Tibial nerve (tissue), 4 donors: ENCODE results near the gene RAD9A. TPM values are rescaled to one million over a fixed set of nuclear protein-coding genes. Genes with fewer than 3 reads are reported as not detected.
A peak's percentile ranks its signal among the peaks of the same experiment; 100 is the strongest.

Source experiments
- DNase-seq, 2 donors: peaks; one replicate each; pipeline ENCODE4 v3.0.0-alpha.2; 2019; ENCODE audit warnings: low spot score in 2 of 2
- H3K27ac ChIP-seq, 4 donors: fragments of 200-600 bp; sonication (generic) in 3 of 4; one replicate each; pipeline ENCODE4 v1.5.1; 2017 to 2019; ENCODE audit warnings: mild to moderate bottlenecking in 1 of 4
- H3K27me3 ChIP-seq, 2 donors: fragments of 200-600 bp; sonication (generic) in 1 of 2; one replicate each; pipeline versions ENCODE4 v1.5.1 to v1.6.0; 2017 to 2019
- H3K36me3 ChIP-seq, 3 donors: fragments of 200-600 bp; sonication (generic); one replicate each; pipeline ENCODE4 v1.5.1; 2018 to 2019
- H3K4me1 ChIP-seq, 4 donors: fragments of 200-600 bp; sonication (generic) in 3 of 4; one replicate each; pipeline ENCODE4 v1.5.1; 2017 to 2019
- H3K4me3 ChIP-seq, 4 donors: fragments of 200-600 bp; sonication (generic) in 3 of 4; one replicate each; pipeline ENCODE4 v1.5.1; 2017 to 2019; ENCODE audit warnings: mild to moderate bottlenecking in 1 of 4, moderate library complexity in 1 of 4
- H3K9me3 ChIP-seq, 4 donors: fragments of 200-600 bp; sonication (generic) in 3 of 4; one replicate each; pipeline ENCODE4 v1.5.1; 2017 to 2019
- CTCF ChIP-seq, 5 experiments: fragments of 200-600 bp in 3 of 5; fragments of 450-650 bp in 2 of 5; sonication (generic) in 3 of 5; IDR thresholded peaks; one replicate each; pipeline ENCODE4 v1.5.1; 2016 to 2019; ENCODE audit warnings: antibody characterized with exemption in 5 of 5, mild to moderate bottlenecking in 3 of 5, moderate library complexity in 2 of 5
- EP300 ChIP-seq, 2 donors: sonication (generic); formaldehyde crosslinking; IDR thresholded peaks; one replicate each; pipeline ENCODE4 v1.6.1; 2017; ENCODE audit warnings: antibody characterized with exemption in 2 of 2, mild to moderate bottlenecking in 1 of 2
- POLR2A ChIP-seq, 2 donors: fragments of 450-650 bp; IDR thresholded peaks; one replicate each; pipeline ENCODE4 v1.6.1; 2017; ENCODE audit warnings: antibody characterized with exemption in 2 of 2, mild to moderate bottlenecking in 2 of 2, moderate library complexity in 2 of 2
- WGBS, 2 donors: methylation state at CpG; one replicate each; pipeline ENCODE4 v1.1.5; 2018; 5-methylcytosine and 5-hydroxymethylcytosine counted together
- total RNA-seq, 4 donors: library from RNA; depleted of rRNA; stranded (reverse); fragments of >200 nt; gene quantifications; one replicate each; pipeline ENCODE4 v1.1.0, GENCODE V29; 2016

RAD9A gene
- total RNA-seq, 4 donors from 2014 or later: 22.7 to 39.0 (median 36.4) TPM

- TF ChIP-seq EP300 (IDR thresholded peaks at IDR 0.05) (no peak), CTCF (IDR thresholded peaks at IDR 0.05) (no peak), POLR2A (IDR thresholded peaks at IDR 0.05) (no peak)
- Histone ChIP-seq H3K27me3 (no peaks in the 10 kb centered on the region), H3K4me3 (no peak overlapping the region), H3K27ac (peak overlapping the region; percentile 94 to 99 (median 98)), H3K36me3 (no peaks in the 10 kb centered on the region), H3K4me1 (peaks cover 4 to 84% (median 79%) of the 10 kb centered on the region in 4 donors), H3K9me3 (no peaks in the 10 kb centered on the region)
- WGBS, 2 donors: 73 to 79% methylated on average over 4 to 11 of the region's 11 CpGs
- no peak for DNase-seq
These were observed 36.6 kb upstream of the RAD9A start for GRCh38 chr11:67355023-67355793.

- Histone ChIP-seq H3K4me3 (no peak overlapping the region), H3K4me1 (peaks cover 4 to 83% (median 75%) of the 10 kb centered on the region in 4 donors), H3K9me3 (no peaks in the 10 kb centered on the region), H3K27ac (peak overlapping the region; percentile 94 to 99 (median 98)), H3K36me3 (no peaks in the 10 kb centered on the region), H3K27me3 (no peaks in the 10 kb centered on the region)
- WGBS, 2 donors: 69 to 85% methylated on average over 4 of the region's 4 CpGs
- no peak for TF ChIP-seq CTCF (IDR thresholded peaks at IDR 0.05)
- no peak for TF ChIP-seq EP300 (IDR thresholded peaks at IDR 0.05)
- TF ChIP-seq POLR2A (IDR thresholded peaks at IDR 0.05): no peak
- no peak for DNase-seq
These were observed 35.9 kb upstream of the RAD9A start for GRCh38 chr11:67355794-67356386.

GRCh38 chr11:67356387-67356863 is 35.4 kb upstream of the RAD9A start:
- 44 to 47% methylated on average over 4 of the region's 4 CpGs for WGBS, 2 donors
- TF ChIP-seq CTCF (IDR thresholded peaks at IDR 0.05): no peak
- TF ChIP-seq EP300 (IDR thresholded peaks at IDR 0.05): no peak
- TF ChIP-seq POLR2A (IDR thresholded peaks at IDR 0.05): no peak
- H3K4me1 ChIP-seq: peaks cover 4 to 78% (median 70%) of the 10 kb centered on the region in 4 donors

GRCh38 chr11:67356864-67357561 is 34.8 kb upstream of the RAD9A start:
- WGBS, 2 donors: 7 to 11% methylated on average over 3 of the region's 3 CpGs
- Histone ChIP-seq H3K4me1 (peaks cover 4 to 72% (median 64%) of the 10 kb centered on the region in 4 donors), H3K27me3 (no peaks in the 10 kb centered on the region), H3K36me3 (no peaks in the 10 kb centered on the region), H3K4me3 (no peak overlapping the region), H3K9me3 (no peaks in the 10 kb centered on the region), H3K27ac (peak overlapping the region; percentile 94 to 99 (median 98))
- TF ChIP-seq CTCF (IDR thresholded peaks at IDR 0.05): peak; percentile 91 to 96 (median 92)
- peak; percentile 18 to 26 for TF ChIP-seq POLR2A (IDR thresholded peaks at IDR 0.05)
- TF ChIP-seq EP300 (IDR thresholded peaks at IDR 0.05): peak in 1 of 2 donors; percentile 86
- DNase-seq: no peak

More at GRCh38 chr11:67356387-67356863, 35.4 kb upstream of the RAD9A start:
- H3K27me3 ChIP-seq: no peaks in the 10 kb centered on the region
- H3K27ac ChIP-seq: peak overlapping the region; percentile 94 to 99 (median 98)
- H3K36me3 ChIP-seq: no peaks in the 10 kb centered on the region
- no peak for DNase-seq
- H3K9me3 ChIP-seq: no peaks in the 10 kb centered on the region
- no peak overlapping the region for H3K4me3 ChIP-seq
